Ascending aorta (tissue), 2 donors: Measurements from ENCODE around the gene CCDC185. TPM values are rescaled to one million over a fixed set of nuclear protein-coding genes. Genes with fewer than 3 reads are reported as not detected.

Experiments used
- DNase-seq, 2 donors: peaks; one replicate each; pipeline ENCODE4 v3.0.0-alpha.2; 2019; ENCODE audit warnings: low spot score in 2 of 2
- H3K27ac ChIP-seq, 2 donors: fragments of 200-600 bp; sonication (generic); one replicate each; pipeline ENCODE4 v1.5.1; 2016 to 2017; ENCODE audit warnings: mild to moderate bottlenecking in 1 of 2
- H3K27me3 ChIP-seq: fragments of 200-600 bp; sonication (generic); one replicate; pipeline ENCODE4 v1.5.1; 2017
- H3K36me3 ChIP-seq, 2 donors: fragments of 200-600 bp; sonication (generic); one replicate each; pipeline ENCODE4 v1.5.1; 2016
- H3K4me1 ChIP-seq, 2 donors: fragments of 200-600 bp; sonication (generic); one replicate each; pipeline ENCODE4 v1.5.1; 2016 to 2017; ENCODE audit warnings: mild to moderate bottlenecking in 1 of 2
- H3K4me3 ChIP-seq, 2 donors: fragments of 200-600 bp; sonication (generic); one replicate each; pipeline ENCODE4 v1.5.1; 2016 to 2017; ENCODE audit warnings: mild to moderate bottlenecking in 1 of 2
- H3K9me3 ChIP-seq, 2 donors: fragments of 200-600 bp; sonication (generic); one replicate each; pipeline ENCODE4 v1.5.1; 2016
- intact Hi-C: fragments of 100-400 bp; cut with DNase I; formaldehyde crosslinking; loops from one replicate; pipeline ENCODE4 v1.15.1; 2023
- total RNA-seq: library from RNA; depleted of rRNA; stranded (reverse); fragments of >200 nt; gene quantifications from one replicate; pipeline ENCODE4 v1.1.0, GENCODE V29; 2016
- TF ChIP-seq, protein P1 (sequence below), 3 experiments: fragments of 200-600 bp in 2 of 3; fragments of 450-650 bp in 1 of 3; sonication (generic) in 2 of 3; IDR thresholded peaks; one replicate each; pipeline ENCODE4 v1.5.1; 2016 to 2019; ENCODE audit warnings: antibody characterized with exemption in 3 of 3, mild to moderate bottlenecking in 1 of 3, moderate library complexity in 1 of 3

CCDC185 gene
- total RNA-seq, 1 donor from 2014 or later = not detected

DNA sequence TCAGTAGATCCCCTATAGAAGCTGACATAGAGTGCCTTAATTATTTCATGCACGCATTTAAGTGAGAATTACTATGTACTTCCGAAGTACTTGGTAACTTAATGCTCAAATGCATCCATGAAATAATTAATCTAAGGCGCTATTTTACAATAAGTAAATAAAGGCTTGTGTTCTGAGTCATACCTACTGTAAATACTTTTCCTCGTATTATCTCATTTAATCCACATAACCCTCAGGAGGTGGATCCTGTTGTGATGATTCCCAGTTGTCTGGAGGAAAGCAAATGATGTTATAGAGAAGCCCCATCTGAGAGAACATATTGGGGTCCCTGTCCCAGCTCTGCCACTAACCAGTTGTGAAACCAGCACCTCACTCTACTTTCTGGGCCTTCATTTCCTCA lies 45.6 kb upstream of the CCDC185 start:
- Histone ChIP-seq H3K9me3 (no peaks in the 10 kb centered on the region), H3K27me3 (no peaks in the 10 kb centered on the region), H3K4me1 (no peaks in the 10 kb centered on the region), H3K36me3 (no peaks in the 10 kb centered on the region), H3K4me3 (no peak overlapping the region), H3K27ac (no peak overlapping the region)
- TF ChIP-seq, protein P1, sequence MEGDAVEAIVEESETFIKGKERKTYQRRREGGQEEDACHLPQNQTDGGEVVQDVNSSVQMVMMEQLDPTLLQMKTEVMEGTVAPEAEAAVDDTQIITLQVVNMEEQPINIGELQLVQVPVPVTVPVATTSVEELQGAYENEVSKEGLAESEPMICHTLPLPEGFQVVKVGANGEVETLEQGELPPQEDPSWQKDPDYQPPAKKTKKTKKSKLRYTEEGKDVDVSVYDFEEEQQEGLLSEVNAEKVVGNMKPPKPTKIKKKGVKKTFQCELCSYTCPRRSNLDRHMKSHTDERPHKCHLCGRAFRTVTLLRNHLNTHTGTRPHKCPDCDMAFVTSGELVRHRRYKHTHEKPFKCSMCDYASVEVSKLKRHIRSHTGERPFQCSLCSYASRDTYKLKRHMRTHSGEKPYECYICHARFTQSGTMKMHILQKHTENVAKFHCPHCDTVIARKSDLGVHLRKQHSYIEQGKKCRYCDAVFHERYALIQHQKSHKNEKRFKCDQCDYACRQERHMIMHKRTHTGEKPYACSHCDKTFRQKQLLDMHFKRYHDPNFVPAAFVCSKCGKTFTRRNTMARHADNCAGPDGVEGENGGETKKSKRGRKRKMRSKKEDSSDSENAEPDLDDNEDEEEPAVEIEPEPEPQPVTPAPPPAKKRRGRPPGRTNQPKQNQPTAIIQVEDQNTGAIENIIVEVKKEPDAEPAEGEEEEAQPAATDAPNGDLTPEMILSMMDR (IDR thresholded peaks at IDR 0.05) = no peak
- DNase-seq = no peak
- intact Hi-C loops = no loop called here

DNA sequence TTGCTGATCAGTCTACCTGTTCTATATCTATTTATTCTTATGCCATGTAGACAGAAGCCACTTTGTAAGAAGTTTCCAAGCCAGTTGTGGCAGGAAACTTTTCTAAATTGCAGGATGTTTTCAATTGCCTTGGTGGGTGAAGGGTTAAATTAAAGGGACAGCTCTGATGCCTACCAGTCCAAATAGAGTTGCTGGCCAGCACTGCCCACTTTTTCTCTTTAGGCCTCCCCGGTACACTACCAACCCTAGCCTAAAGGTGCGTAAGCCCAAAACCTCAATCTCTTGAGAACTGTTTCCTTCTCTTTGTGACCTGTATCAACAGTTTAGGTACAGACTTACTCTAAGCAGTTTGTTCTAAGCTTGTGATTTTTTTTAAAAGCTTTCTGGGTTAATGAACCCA lies 44.8 kb upstream of the CCDC185 start:
- TF ChIP-seq, protein P1 (IDR thresholded peaks at IDR 0.05) = no peak
- intact Hi-C loops = no loop called here

DNA sequence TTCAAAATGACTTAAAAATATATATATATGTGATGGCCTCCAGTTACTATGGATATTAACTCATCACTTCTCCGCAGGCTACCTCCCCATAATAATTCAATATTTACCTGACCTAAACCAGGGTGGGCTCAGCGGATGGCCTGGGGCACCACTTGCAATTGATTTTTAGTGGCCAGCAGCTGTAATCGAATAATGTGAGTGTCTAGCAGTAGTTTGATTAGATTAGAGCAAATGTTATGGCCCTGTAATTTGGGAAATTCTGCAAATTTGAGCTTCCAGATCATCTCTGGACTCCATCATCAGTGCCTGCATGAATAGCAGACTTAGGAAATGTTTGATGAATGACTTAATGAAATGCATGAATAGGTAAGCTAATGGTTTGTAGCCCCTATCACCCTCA lies 44.0 kb upstream of the CCDC185 start:
- intact Hi-C loops = no loop called here
- Histone ChIP-seq H3K9me3 (no peaks in the 10 kb centered on the region), H3K4me1 (no peaks in the 10 kb centered on the region), H3K27ac (no peak overlapping the region), H3K36me3 (no peaks in the 10 kb centered on the region), H3K4me3 (no peak overlapping the region), H3K27me3 (no peaks in the 10 kb centered on the region)
- DNase-seq = no peak
- TF ChIP-seq, protein P1 (IDR thresholded peaks at IDR 0.05) = no peak

More for the DNA sequence above, 44.8 kb upstream of the CCDC185 start:
- DNase-seq = no peak
- no peaks in the 10 kb centered on the region for H3K27me3 ChIP-seq
- no peaks in the 10 kb centered on the region for H3K36me3 ChIP-seq
- H3K9me3 ChIP-seq = no peaks in the 10 kb centered on the region
- H3K4me3 ChIP-seq = no peak overlapping the region
- no peaks in the 10 kb centered on the region for H3K4me1 ChIP-seq
- H3K27ac ChIP-seq = no peak overlapping the region

DNA sequence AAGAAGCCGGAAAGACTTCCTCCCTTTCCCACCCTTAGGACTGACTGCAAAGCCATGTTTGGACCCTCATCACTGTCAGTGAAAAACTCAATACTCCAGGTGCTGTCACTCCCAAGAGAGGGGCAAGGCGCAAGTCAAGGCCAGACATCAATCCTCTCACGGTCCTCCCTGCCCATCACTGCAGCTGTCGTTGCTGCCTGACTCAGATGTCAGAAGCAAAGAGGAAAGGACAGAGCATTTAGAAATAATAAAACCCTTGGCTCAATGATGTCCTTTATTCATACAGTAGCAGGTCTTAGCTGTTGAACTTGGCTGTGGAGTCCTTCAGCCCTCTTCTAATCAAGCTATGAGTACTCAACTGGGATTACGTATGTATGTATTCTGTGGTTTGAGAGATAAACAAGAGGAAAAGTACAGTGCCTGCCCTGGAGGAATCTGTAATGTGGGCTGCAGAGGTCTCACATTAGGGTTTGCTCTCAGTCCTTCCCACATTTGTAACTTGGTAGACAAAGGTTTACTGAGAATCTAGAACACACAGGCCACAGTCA lies 42.8 kb upstream of the CCDC185 start:
- no peak overlapping the region for H3K27ac ChIP-seq
- intact Hi-C loops = no loop called here
- no peak overlapping the region for H3K4me3 ChIP-seq
- no peak for DNase-seq
- H3K27me3 ChIP-seq = no peaks in the 10 kb centered on the region
- H3K9me3 ChIP-seq = no peaks in the 10 kb centered on the region
- TF ChIP-seq, protein P1 (IDR thresholded peaks at IDR 0.05) = no peak
- H3K4me1 ChIP-seq = no peaks in the 10 kb centered on the region
- no peaks in the 10 kb centered on the region for H3K36me3 ChIP-seq

DNA sequence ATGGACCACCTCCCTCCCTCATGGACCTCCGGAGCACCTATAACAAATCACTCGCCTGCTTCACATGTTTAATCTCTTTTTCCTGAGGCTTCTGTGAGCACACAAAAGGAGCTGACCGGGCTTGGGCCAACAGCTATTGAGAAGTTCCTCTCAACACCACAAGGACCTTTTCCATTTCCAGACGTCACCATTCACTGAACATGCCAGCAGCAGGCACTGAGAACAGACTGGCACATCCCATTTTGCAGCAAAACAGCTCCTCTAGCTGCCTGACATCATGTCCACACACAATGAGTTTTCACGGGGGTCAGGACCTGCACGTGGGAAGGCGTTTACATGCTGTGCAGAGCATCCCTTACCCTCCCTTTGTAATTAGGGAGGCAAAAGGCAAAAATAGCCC lies 40.3 kb upstream of the CCDC185 start:
- Histone ChIP-seq H3K27ac (no peak overlapping the region), H3K27me3 (no peaks in the 10 kb centered on the region), H3K36me3 (no peaks in the 10 kb centered on the region), H3K9me3 (no peaks in the 10 kb centered on the region), H3K4me1 (no peaks in the 10 kb centered on the region), H3K4me3 (no peak overlapping the region)
- TF ChIP-seq, protein P1 (IDR thresholded peaks at IDR 0.05) = no peak
- DNase-seq = no peak
- intact Hi-C loops = no loop called here

DNA sequence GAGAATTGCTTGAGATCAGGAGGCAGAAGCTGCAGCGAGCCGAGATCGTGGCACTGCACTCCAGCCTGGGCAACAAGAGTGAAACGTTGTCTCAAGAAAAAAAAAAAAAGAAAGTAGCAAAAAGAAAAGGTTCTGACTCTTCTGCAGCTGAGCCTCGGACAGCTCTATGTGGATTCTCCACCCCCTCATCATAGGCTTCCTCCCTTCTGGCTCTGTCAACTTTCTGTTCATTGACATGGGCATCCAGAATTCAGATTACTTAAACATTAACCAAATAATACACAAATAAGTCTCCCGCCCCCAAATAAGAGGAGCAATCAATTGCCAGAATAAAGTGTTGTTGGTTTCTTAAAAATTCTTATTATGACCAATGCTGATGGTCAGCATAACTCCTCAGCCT lies 39.3 kb upstream of the CCDC185 start:
- intact Hi-C loops = no loop called here
- Histone ChIP-seq H3K27me3 (no peaks in the 10 kb centered on the region), H3K27ac (no peak overlapping the region), H3K4me3 (no peak overlapping the region), H3K4me1 (no peaks in the 10 kb centered on the region), H3K36me3 (no peaks in the 10 kb centered on the region), H3K9me3 (no peaks in the 10 kb centered on the region)
- TF ChIP-seq, protein P1 (IDR thresholded peaks at IDR 0.05) = no peak
- no peak for DNase-seq
